A673 (cell line): ENCODE results near the gene KANK3. TPM values are rescaled to one million over a fixed set of nuclear protein-coding genes. Genes with fewer than 3 reads are reported as not detected.

Experiments
- BruUV-seq: library from RNA; stranded (reverse); fragments of 400-500 nt; replicated peaks from 2 replicates; lab custom pipeline; 2021; lab: Mats Ljungman, UMichigan
- CTCF ChIA-PET: fragments of 300-600 bp; sonication (Branson Sonifier 250); formaldehyde crosslinking; loops from one replicate; lab custom pipeline; 2022; ENCODE audit warnings: antibody characterized with exemption; lab: Charles Lee
- POLR2A ChIA-PET: fragments of 300-600 bp; sonication (Branson Sonifier 250); formaldehyde crosslinking; loops from one replicate; lab custom pipeline; 2022; ENCODE audit warnings: antibody characterized with exemption; ENCODE audit not compliant: low non-redundant PET; lab: Charles Lee
- DNase-seq: peaks from one replicate; pipeline ENCODE4 v3.0.0-alpha.2; 2015; ENCODE audit warnings: low spot score
- H3K27ac ChIP-seq: fragments of 200-600 bp; sonication (generic); 2 replicates; pipeline ENCODE4 v1.5.1; 2016; ENCODE audit warnings: mixed run types, low read depth, mild to moderate bottlenecking, mixed read lengths, antibody characterized with exemption, low read length; ENCODE audit not compliant: poor library complexity, severe bottlenecking
- H3K27me3 ChIP-seq: fragments of 200-600 bp; sonication (generic); replicated peaks from 2 replicates; pipeline ENCODE4 v1.6.1; 2017; ENCODE audit warnings: mixed run types, low read depth, mild to moderate bottlenecking, mixed read lengths, antibody characterized with exemption, low read length; ENCODE audit not compliant: insufficient read depth, poor library complexity
- H3K36me3 ChIP-seq: fragments of 200-600 bp; sonication (generic); 2 replicates; pipeline ENCODE4 v1.6.1; 2016; ENCODE audit warnings: mixed run types, mild to moderate bottlenecking, mixed read lengths, antibody characterized with exemption, low read length; ENCODE audit not compliant: insufficient read depth, poor library complexity, severe bottlenecking
- H3K4me1 ChIP-seq: fragments of 200-600 bp; sonication (generic); 2 replicates; pipeline ENCODE4 v1.6.1; 2017; ENCODE audit warnings: mixed run types, mild to moderate bottlenecking, mixed read lengths, antibody characterized with exemption, low read length; ENCODE audit not compliant: insufficient read depth, poor library complexity, severe bottlenecking
- H3K4me3 ChIP-seq: fragments of 200-600 bp; sonication (generic); 2 replicates; pipeline ENCODE4 v1.5.1; 2016; ENCODE audit warnings: low read depth, mixed run types, mild to moderate bottlenecking, mixed read lengths, low read length; ENCODE audit not compliant: poor library complexity, severe bottlenecking
- H3K9me3 ChIP-seq: fragments of 200-600 bp; sonication (generic); 2 replicates; pipeline ENCODE4 v1.6.1; 2016; ENCODE audit warnings: mixed run types, low read depth, mild to moderate bottlenecking, mixed read lengths, antibody characterized with exemption, low read length; ENCODE audit not compliant: poor library complexity, severe bottlenecking
- CTCF ChIP-seq: fragments of 300-800, 200-600 bp; sonication (generic); conservative IDR thresholded peaks from 2 replicates; pipeline ENCODE4 v1.5.1; 2017; ENCODE audit warnings: low read depth, mild to moderate bottlenecking, antibody characterized with exemption, low read length, moderate library complexity, mixed read lengths
- EZH2 ChIP-seq: fragments of 200-600 bp; sonication (generic); IDR thresholded peaks from 2 replicates; pipeline ENCODE4 v1.6.1; 2017; ENCODE audit warnings: borderline replicate concordance, low read depth, mild to moderate bottlenecking, mixed read lengths, antibody characterized with exemption, low read length; ENCODE audit not compliant: poor library complexity, severe bottlenecking
- intact Hi-C: fragments of 100-400 bp; cut with micrococcal nuclease; formaldehyde crosslinking; loops from one replicate; pipeline ENCODE4 v1.10.0; 2022; ENCODE audit not compliant: unreplicated experiment
- total RNA-seq: library from RNA; stranded (reverse); gene quantifications from 2 replicates; pipeline ENCODE4 v1.2.3, GENCODE V29; 2021

Gene KANK3
- total RNA-seq, 1 experiment from 2014 or later, result 0.73 TPM

GRCh38 chr19:8363803-8364771 is 21.0 kb upstream of the KANK3 start, which contains the start of gene ANGPTL4:
Gene ANGPTL4, plus strand, starts transcription at chr19:8364155. Its CDS starts 167 bp downstream, at chr19:8364322.
- no TSS peak for BruUV-seq
- peak within 1 kb of the TSS; percentile 38 for H3K27ac ChIP-seq

GRCh38 chr19:8361921-8362793 is 19.1 kb upstream of the KANK3 start:
- BruUV-seq, result no TSS peak
- Histone ChIP-seq H3K36me3 (no peaks in the 10 kb centered on the region), H3K4me3 (no peak overlapping the region), H3K4me1 (peaks cover 23% of the 10 kb centered on the region), H3K27me3 (peaks cover 6% of the 10 kb centered on the region), H3K9me3 (no peaks in the 10 kb centered on the region), H3K27ac (peak overlapping the region; percentile 49)
- POLR2A ChIA-PET, result no interaction called here
- intact Hi-C loops, result no loop called here
- CTCF ChIA-PET, result interaction anchor here (0.5 kb wide), 1 partner anchor 18 kb away, joined by 5 read pairs; no protein-coding TSS in a partner anchor
- DNase-seq, result peak; percentile 92
- TF ChIP-seq EZH2, result no peak
- TF ChIP-seq CTCF, result no peak

More at GRCh38 chr19:8363803-8364771, 21.0 kb upstream of the KANK3 start, which contains the start of gene ANGPTL4:
- Histone ChIP-seq H3K27me3 (peaks cover 6% of the 10 kb centered on the region), H3K4me3 (peak within 1 kb of the TSS; percentile 50), H3K9me3 (no peaks in the 10 kb centered on the region), H3K4me1 (peaks cover 36% of the 10 kb centered on the region), H3K36me3 (no peaks in the 10 kb centered on the region)
- TF ChIP-seq CTCF, result no peak
- TF ChIP-seq EZH2, result no peak
- intact Hi-C loops, result no loop called here
- peak; percentile 83 for DNase-seq
- CTCF ChIA-PET, result interaction anchor here (0.9 kb wide), 1 partner anchor 11 kb away, joined by 3 read pairs; no protein-coding TSS in a partner anchor
- POLR2A ChIA-PET, result no interaction called here

- H3K27ac ChIP-seq, result no peak overlapping the region
- intact Hi-C loops, result no loop called here
- no peaks in the 10 kb centered on the region for H3K9me3 ChIP-seq
- no peaks in the 10 kb centered on the region for H3K36me3 ChIP-seq
- BruUV-seq, result no TSS peak
- TF ChIP-seq CTCF (no peak), EZH2 (no peak)
- H3K4me3 ChIP-seq, result no peak overlapping the region
- ChIA-PET POLR2A (no interaction called here), CTCF (no interaction called here)
- H3K4me1 ChIP-seq, result peaks cover 19% of the 10 kb centered on the region
- H3K27me3 ChIP-seq, result peaks cover 6% of the 10 kb centered on the region
- DNase-seq, result no peak
Measured at GRCh38 chr19:8360196-8360595, 17.1 kb upstream of the KANK3 start.
